ENCODE measurements around the gene CIRBP.

CIRBP gene

DNA sequence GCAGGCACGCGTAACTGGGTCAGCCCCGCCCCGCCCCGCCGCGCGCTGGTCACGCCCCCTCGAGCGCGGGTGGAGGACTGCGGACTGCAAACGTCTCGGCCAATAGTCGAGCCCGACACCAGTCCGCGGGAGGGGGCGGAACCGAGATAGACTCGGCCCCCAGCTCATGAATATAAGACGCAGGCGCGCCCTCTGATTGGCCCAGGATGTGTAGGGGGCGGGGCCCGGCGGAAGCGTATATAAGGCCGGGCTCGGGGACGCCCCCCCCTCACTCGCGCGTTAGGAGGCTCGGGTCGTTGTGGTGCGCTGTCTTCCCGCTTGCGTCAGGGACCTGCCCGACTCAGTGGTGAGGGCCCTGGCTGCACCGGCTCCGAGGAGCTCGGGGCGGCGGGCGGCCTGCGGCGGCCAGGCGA lies at the start of gene CIRBP:
Gene CIRBP, plus strand, starts transcription at position 268 of the 413 bp plus-strand sequence. CDS start 1,602 bp downstream, outside the sequence.
- peak; percentile 96 for DNase-seq (ENCODE audit: low spot score)

DNA sequence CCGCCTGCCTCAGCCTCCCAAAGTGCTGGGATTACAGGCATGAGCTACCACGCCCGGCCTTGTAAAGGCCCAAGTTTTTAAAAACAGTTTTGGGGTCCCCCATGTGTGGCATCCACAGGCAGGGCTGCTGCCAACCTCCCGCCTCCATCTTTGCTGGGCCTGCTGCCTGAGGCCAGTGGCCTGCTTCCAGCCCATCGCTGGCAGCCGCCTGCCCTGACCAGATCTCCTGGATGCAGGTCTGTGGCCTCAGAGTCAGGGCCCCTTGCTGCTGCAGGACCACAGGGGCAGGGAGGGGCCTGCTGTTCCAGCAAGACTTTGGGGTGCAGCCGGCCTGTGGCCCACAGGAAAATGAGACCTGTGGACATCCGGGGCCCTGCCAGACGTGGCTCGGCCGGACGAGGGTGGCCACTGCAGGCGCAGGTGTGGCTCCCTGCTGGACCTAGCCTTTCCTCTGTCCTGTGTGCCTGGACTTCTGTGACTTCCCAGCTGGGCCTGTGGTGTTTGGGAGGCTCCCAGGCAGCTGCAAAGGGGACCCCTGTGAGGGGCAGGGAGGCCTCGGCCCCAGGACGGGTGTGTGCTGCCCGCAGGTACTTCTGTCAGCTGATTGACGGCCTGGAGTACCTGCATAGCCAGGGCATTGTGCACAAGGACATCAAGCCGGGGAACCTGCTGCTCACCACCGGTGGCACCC lies 49.2 kb upstream of the CIRBP start:
- no peak for DNase-seq (ENCODE audit: low spot score)

DNA sequence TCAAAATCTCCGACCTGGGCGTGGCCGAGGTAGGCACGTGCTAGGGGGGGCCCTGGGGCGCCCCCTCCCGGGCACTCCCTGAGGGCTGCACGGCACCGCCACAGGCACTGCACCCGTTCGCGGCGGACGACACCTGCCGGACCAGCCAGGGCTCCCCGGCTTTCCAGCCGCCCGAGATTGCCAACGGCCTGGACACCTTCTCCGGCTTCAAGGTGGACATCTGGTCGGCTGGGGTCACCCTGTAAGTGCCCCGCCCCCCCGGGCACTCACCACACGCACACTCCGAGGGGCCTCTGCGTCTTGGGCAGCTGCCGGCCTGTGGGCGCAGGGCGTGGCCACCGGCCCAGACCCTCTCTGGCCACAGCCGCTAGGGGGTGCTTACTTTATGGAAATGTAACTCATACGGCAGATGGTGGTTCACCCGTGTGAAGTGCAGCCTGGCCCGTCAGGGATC lies 48.6 kb upstream of the CIRBP start:
- DNase-seq (ENCODE audit: low spot score), result no peak

DNA sequence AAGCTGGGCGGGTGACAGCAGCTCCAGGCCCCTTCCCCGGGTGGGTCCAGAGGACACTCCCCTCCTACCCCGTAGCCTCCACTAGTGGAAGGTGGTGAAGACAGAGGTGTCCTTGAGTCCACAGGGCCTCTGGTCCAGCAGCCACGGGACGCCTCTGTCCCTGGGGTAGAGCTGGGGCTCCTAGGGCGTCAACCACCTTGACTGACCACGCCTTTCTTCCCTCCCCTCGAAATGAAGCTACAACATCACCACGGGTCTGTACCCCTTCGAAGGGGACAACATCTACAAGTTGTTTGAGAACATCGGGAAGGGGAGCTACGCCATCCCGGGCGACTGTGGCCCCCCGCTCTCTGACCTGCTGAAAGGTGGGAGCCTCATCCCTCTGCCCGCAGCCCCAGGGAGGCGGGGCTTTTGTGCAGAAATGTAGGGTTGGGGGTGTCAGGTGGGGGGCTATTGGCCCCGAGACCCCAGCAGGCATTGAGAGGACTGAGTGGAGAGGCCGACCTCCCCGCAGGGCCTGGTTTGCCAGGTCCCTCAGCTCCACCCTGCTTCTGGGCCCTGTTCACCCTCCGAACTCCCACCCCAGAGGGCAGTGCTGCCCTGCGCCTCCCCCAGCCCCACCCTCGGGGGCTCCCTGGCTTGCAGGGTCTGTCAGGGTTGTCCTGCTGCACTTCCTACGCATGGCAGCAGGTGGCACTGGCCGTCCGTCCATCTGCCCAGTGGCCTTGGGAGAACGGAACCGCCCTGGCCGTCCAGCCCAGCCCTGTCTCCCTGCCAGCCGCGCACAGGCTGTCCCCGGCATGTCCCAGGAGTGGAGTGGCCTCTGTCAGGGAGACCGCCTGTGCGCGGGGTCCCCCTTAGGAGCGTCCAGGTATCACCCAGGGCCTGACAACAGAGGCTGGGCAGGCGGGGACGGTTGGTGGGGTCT lies 47.9 kb upstream of the CIRBP start:
- peak; percentile 84 for DNase-seq (ENCODE audit: low spot score)

DNA sequence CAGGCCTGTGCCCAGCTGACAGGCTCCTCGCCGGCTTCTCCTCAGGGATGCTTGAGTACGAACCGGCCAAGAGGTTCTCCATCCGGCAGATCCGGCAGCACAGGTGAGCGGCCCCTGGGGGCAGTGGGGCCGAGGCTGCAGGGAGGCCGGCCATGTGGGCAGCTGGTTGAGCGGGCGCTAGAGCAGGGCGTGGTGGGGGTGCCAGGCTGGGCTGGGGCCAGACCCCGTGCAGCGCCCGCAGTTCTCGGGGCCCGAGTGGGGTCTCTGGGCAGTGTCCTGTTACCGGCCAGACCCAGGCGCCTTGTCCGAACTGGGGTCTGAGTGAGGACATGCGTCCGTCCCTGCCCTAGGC lies 47.3 kb upstream of the CIRBP start:
- DNase-seq (ENCODE audit: low spot score), result no peak

DNA sequence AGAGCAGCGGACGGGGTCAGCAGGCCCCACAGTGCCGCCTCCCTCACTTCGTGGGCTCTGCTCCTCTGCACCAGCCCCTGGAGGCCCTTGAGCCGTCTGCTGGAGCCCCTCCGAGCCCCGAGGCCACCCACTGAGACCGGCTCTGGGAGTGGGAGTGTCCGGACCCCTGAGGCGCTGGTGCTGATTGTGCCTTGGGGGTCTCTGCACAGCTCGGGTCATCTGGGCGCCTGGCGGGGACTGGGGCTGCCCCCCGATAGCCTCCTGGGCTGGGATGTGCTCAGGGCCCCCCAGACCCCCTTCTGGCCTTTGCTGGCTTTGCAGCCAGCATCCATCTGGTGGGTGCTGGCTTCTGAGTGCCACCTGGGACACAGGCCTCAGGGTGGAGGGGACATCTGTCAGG lies 46.7 kb upstream of the CIRBP start:
- no peak for DNase-seq (ENCODE audit: low spot score)

DNA sequence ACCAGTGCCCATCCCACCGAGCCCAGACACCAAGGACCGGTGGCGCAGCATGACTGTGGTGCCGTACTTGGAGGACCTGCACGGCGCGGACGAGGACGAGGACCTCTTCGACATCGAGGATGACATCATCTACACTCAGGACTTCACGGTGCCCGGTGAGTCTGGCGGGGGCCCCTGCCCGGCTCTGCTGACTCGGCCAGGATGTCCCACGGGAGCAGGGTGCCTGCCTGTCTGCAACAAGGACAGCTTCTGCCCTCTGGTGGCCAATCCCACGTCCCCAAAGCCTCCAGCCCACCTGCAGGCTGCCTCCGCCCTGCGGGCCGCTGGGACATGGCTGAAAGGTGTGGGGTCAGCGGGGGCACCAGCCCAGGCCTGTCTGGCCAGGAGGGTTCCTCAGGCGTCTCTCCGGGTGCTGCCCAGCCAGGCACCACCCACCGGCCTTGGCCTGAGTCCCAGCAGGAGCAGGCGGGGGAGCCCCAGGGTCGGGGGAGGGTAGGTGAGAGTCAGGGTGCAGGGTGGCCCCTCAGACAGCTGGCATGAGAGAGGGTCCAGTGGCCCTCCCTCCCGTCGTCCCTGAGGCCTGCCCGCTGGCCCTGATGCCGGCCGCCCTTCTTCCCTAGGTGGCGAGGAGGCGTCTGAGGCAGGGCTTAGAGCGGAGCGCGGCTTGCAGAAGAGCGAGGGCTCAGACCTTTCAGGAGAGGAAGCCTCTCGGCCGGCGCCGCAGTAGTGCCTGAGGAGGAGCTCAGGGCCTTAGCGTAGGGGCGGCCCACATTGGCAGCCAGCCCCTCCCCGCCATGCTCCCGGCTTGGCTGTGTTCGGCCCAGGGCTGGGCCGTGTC lies 45.9 kb upstream of the CIRBP start:
- no peak for DNase-seq (ENCODE audit: low spot score)

DNA sequence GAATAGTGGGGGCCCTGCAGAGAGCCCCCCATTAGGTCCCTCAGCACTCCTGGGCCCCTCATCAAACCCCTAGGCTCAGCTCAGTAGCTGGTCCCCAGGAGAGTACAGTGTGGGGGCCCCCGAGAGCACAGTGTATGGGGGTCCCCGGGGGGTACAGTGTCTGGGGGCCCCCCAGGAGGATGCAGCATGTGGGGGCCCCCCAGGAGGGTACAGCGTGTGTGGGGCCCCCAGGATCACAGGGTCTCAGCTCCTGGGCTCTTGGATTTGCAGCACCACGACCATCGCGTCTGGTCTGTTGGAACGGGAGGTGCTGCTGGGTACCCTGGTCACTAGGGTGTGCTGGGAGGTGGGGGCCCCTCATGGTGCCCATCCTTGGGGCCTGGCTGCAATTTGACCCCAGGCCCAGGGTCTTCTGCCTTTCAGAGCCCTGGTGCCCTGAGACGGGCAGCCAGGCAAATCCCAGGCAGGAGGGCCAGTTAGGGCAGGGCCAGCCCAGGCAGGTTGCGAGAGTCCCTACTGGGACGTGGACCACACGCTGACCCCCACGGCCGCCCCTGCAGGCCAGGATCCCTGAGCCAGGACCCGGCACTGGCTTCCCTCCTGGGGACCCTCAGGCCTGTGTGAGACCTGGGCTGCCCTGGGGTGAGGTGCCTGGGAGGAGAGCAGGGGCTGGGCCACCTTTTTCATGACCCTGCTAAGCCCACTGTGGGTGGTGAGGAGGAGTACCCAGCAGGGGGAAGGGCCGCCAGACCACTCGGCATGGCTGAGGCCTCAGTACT lies 44.9 kb upstream of the CIRBP start:
- DNase-seq (ENCODE audit: low spot score), result no peak

DNA sequence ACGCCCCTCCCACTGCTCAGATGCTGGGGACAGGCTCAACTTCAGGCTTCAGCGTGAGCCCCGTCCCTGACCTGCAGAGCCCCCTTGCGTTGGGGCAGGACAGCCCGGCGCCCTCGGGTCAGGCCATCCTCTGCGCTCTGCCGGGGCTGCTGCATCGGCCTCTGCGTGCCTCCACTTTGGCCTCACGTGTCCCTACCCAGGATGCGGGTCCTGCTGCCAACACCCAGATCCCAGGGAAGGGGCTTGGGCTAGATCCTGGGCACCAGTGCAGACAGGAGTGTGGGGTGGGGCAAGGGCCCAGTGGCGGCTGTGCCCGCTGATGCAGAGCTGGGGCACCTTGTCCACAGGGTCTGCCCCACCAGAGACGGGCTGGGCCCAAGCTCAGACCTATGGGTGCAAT lies 44.3 kb upstream of the CIRBP start:
- no peak for DNase-seq (ENCODE audit: low spot score)

DNA sequence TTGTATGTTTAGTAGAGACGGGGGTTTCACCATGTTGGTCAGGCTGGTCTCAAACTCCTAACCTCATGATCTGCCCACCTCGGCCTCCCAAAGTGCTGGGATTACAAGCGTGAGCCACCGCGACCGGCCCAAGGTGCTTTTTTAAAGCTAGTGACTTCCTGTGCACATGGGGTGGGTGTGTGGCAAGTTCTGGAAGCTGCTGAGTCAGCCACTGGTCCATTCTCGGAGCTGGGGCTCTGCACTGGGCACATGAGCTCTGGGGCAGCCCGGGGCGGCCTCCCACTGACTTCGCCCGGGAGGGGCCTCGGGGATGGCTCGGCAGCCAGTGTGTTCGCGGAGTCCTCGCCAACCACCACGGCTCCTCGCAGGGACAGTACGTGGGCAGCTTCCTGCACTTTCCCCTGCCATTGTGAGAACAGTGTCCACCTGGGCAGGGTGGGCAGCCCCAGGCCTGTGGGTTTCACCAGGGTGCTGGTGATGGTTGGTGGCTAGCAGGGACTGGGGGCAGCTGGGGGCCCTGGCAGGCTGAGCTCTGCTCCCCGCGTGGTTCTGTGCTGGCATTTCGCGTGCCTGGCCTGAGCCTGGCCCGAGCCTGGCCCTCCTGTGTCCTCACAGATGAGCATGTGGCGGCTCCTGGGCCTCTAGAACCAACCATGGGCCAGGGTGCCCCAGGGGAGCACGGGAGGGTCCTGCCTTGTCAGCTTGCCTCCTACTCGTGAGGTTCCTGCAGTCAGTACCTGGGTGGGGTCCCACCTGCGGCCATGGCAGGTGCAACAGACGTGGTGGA lies 43.5 kb upstream of the CIRBP start:
- no peak for DNase-seq (ENCODE audit: low spot score)

DNA sequence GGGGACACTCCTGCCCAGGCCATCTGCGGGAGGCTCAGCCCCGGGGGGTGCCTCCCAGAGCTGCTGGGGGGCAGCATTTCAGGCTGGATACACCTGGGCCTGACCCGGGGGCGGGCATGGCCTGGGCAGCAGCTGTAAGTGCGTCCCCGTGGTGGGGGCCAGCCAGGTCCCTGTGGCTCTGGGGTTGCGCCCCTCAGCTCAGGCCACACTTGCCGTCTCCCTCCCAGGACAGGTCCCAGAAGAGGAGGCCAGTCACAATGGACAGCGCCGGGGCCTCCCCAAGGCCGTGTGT lies 43.0 kb upstream of the CIRBP start:
- no peak for DNase-seq (ENCODE audit: low spot score)

DNA sequence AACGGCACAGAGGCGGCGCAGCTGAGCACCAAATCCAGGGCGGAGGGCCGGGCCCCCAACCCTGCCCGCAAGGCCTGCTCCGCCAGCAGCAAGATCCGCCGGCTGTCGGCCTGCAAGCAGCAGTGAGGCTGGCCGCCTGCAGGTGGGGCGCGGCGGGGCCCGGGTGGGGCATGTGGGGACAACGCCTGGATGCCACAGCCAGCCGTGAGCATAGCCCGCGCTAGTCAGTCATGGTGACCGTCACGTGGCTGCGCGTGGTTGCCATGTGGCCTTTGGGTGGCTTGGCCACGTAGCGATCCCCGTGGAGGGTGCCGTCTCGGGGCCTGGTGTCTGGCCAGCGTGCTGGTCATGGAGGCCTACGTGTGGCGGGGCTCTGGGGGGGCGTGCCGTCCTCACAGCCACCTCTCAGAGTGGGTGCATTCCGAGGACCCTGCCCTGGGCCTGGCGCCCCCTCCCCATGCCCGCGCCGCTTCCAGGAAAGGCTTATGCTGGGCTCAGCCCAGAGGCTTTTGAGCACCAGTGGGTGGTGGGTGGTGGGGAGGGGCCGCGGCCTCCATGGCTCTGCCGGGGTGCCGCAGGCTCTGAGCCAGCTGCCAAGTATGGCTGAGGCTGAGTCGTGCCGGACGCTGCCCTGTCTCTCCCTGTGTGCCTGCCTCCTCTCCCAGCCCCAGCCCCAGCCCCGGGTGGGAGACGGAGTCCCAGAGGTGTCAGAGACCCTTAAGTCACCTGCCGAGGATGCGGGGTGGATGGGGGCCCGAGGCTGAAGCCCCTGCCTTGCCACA lies 42.4 kb upstream of the CIRBP start:
- DNase-seq (ENCODE audit: low spot score), result no peak

DNA sequence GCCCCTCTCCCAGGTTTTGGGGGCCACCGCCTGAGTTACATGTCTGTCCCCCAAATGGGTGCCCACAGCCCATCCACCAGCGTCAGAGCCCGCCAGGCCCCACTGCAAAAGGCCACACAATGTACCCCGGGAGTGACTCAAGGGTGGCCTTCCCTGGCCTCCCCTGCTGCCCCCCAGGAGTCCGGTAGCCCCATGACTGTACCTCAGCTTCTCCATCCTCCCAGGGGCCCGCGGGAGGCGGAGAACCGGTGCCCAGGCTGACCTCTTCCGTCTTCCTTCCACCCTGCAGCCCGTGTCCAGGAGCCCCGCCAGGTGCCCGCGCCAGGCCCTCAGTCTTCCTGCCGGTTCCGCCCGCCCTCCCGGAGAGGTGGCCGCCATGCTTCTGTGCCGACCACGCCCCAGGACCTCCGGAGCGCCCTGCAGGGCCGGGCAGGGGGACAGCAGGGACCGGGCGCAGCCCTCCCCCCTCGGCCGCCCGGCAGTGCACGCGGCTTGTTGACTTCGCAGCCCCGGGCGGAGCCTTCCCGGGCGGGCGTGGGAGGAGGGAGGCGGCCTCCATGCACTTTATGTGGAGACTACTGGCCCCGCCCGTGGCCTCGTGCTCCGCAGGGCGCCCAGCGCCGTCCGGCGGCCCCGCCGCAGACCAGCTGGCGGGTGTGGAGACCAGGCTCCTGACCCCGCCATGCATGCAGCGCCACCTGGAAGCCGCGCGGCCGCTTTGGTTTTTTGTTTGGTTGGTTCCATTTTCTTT lies 41.7 kb upstream of the CIRBP start:
- no peak for DNase-seq (ENCODE audit: low spot score)

DNA sequence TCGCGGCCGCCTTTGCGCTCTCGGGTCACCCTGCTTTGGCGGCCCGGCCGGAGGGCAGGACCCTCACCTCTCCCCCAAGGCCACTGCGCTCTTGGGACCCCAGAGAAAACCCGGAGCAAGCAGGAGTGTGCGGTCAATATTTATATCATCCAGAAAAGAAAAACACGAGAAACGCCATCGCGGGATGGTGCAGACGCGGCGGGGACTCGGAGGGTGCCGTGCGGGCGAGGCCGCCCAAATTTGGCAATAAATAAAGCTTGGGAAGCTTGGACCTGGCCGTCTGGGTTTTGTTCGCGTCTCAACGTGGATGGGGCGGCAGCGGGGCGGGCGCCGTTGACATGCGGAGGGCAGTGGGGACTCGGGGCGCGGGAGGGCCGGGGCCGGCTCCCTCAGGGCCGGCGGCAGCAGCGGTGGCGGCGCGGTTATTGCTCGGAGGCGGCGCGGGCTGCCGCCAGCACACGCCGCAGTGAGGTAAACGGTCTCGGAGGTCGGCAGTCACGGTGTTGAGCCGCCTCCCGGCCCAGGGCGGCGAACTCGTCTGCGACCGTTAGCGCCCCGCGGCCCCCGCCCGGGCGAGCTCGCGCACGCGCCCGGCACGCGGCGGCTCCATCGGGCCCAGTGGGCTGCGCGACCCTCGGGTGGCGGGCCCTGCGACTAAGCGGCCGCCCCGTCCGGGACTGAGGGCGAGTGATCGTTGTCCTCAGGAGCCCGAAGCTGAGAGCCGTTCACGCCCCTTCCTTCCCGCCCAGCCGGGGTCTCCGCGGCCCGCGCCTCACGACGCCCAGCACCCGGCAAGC lies 40.8 kb upstream of the CIRBP start:
- DNase-seq (ENCODE audit: low spot score), result no peak

DNA sequence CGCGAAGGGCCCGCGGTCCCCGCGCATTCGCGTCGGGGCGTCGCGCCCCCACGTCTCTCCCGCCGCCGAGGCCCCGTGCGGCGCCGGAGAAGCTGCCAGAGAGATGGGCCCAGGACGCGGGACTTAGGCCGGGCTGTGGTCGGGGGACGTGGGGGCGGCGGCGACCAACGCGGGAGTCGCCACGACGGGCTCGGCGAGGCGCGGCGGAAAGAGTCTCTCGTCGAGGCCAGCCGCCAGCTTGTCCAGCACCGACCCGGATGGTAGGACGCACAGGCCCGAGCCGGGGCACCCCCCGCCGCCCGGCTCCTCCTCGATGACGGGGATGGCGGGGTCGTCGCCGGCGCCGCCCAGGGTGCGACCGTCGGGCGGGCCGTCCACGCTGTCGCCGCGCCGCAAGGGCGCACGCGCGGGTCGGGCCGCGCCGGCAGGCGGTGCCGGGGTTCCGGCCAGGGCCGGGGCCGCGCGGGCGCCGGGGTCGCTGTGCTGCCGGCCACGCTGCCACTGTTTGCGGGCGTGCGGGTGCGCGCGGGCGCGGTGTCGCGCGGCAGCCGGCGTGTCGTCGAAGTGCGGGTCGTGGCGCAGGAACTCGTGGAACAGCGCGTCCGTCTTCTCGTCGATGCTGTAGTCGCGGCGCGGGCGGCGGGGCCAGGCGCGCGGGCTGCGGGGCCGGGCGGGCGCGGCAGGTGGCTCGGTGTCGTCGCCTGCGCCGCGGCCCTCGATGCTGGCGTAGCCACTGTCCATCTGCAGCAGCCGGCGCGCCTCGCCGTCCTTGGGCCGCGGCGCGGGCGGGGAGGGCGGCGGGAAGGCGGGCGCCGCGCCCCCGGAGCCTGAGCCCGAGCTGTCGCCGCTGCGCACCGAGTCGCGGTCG lies 39.8 kb upstream of the CIRBP start:
- no peak for DNase-seq (ENCODE audit: low spot score)

DNA sequence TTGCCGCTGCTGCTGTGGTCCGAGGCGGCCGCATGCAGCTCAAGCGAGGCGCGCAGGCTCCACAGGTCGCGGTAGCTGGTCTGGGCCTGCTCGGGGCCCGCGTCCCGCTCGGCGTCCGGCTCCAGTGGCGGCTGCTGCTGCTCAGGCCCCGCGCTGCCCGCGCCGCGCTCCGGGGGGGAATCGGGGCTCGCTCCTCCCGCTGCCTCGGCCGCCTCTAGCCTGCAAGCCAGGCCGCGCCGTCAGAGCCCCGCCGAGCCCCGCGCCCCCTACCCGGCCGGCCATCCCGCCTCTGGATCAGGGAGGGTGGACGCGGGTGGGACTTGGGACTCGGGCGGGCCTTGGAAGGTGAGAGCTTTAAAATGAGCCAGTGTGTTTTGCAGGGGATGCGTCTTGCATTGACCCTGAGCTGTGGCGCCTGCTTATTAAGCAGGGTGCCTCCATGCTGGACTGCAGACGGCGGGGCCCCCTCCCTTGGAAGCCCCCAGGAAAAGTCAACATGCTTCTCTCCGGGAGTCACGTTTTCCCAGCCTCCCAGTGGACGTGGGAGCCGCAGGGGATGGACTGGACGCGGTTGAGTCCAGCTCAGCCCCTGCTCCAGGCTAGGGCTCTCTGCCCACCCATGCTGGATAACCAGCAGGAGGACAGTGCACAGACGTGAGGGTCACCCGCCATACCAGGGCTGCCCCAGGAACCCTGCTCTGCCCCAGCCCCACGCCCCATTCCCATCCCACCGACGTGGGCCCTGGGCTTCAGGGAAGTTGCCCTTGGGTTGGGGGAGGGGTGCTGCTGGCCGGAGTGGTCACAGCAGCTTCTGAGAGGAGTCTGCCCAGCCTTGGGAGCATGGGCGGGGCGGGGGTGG lies 39.0 kb upstream of the CIRBP start:
- no peak for DNase-seq (ENCODE audit: low spot score)
